Stomach (tissue), 9 donors: Measurements from ENCODE around the gene GABBR1. TPM values are rescaled to one million over a fixed set of nuclear protein-coding genes. Genes with fewer than 3 reads are reported as not detected.

Experiments used
- DNase-seq, 2 donors: peaks; one replicate each; pipeline versions ENCODE4 v3.0.0 to v3.0.0-alpha.2; 2013 to 2019
- H3K27ac ChIP-seq, 5 donors: fragments of 200-600 bp in 4 of 5; sonication (generic) in 4 of 5; one replicate each; pipeline ENCODE4 v1.5.1; 2013 to 2019; ENCODE audit warnings: mild to moderate bottlenecking in 1 of 5, moderate library complexity in 1 of 5
- H3K27me3 ChIP-seq, 3 donors: fragments of 200-600 bp; sonication (generic); one replicate each; pipeline ENCODE4 v1.5.1; 2017 to 2019; ENCODE audit warnings: mixed run types in 1 of 3
- H3K36me3 ChIP-seq, 4 donors: fragments of 200-600 bp; sonication (generic); 1 replicate in 3 of 4; 2 replicates in 1 of 4; pipeline ENCODE4 v1.5.1; 2016 to 2019
- H3K4me1 ChIP-seq, 4 donors: fragments of 200-600 bp; sonication (generic); one replicate each; pipeline ENCODE4 v1.5.1; 2016 to 2019
- H3K4me3 ChIP-seq, 4 donors: fragments of 200-600 bp; sonication (generic) in 3 of 4; one replicate each; pipeline ENCODE4 v1.5.1; 2016 to 2019; ENCODE audit warnings: mild to moderate bottlenecking in 1 of 4
- H3K9me3 ChIP-seq, 4 donors: fragments of 200-600 bp; sonication (generic); one replicate each; pipeline ENCODE4 v1.5.1; 2016 to 2019
- CTCF ChIP-seq, 7 experiments: fragments of 450-650 bp in 4 of 7; fragments of 200-600 bp in 3 of 7; sonication (generic) in 3 of 7; IDR thresholded peaks; one replicate each; pipeline ENCODE4 v1.5.1; 2016 to 2019; ENCODE audit warnings: antibody characterized with exemption in 7 of 7, control low read depth in 2 of 7, mild to moderate bottlenecking in 1 of 7
- EP300 ChIP-seq: sonication (generic); formaldehyde crosslinking; IDR thresholded peaks from one replicate; pipeline ENCODE4 v1.6.1; 2017; ENCODE audit warnings: antibody characterized with exemption
- POLR2A ChIP-seq, 4 donors: fragments of 450-650 bp; IDR thresholded peaks; one replicate each; pipeline ENCODE4 v1.6.1; 2016; ENCODE audit warnings: antibody characterized with exemption in 4 of 4, control low read depth in 2 of 4, mild to moderate bottlenecking in 1 of 4, moderate library complexity in 1 of 4
- POLR2AphosphoS5 ChIP-seq, 3 donors: sonication (generic); formaldehyde crosslinking; IDR thresholded peaks; one replicate each; pipeline ENCODE4 v1.6.1; 2016; ENCODE audit warnings: antibody characterized with exemption in 3 of 3
- WGBS, 5 donors: extraction: QIAGEN DNeasy Blood & Tissue Kit in 3 of 5; methylation state at CpG; one replicate each; pipeline versions ENCODE4 v1.1.5 to v1.1.7; 2013 to 2018; 5-methylcytosine and 5-hydroxymethylcytosine counted together
- intact Hi-C: fragments of 100-400 bp; cut with DNase I; formaldehyde crosslinking; loops from one replicate; pipeline ENCODE4 v1.15.1; 2023; ENCODE audit warnings: low total_unique reads
- polyA plus RNA-seq, 3 donors: library from polyadenylated mRNA; stranded (reverse); fragments of 200-250 nt; gene quantifications; one replicate each; pipeline ENCODE4 v1.2.3, GENCODE V29; 2013
- total RNA-seq, 5 donors: library from RNA; depleted of rRNA; stranded (reverse); fragments of >200 nt; gene quantifications; one replicate each; pipeline versions ENCODE4 v1.1.0 to v1.2.3, GENCODE V29; 2014 to 2016
- donor health status: healthy with polysubstance abuse.
- donor health status: Bipolar disorder and iron deficiency.
- donor health status: healthy.

GABBR1 gene
- total and polyA plus RNA-seq, 8 donors = 4.5 to 101 (median 29.8) TPM

- Histone ChIP-seq H3K27me3 (no peaks in the 10 kb centered on the region), H3K4me3 (no peak overlapping the region), H3K36me3 (no peaks in the 10 kb centered on the region), H3K27ac (no peak overlapping the region), H3K4me1 (no peaks in the 10 kb centered on the region), H3K9me3 (no peaks in the 10 kb centered on the region)
- DNase-seq = no peak
- TF ChIP-seq EP300 (no peak), POLR2AphosphoS5 (IDR thresholded peaks at IDR 0.05) (no peak), POLR2A (IDR thresholded peaks at IDR 0.05) (no peak), CTCF (IDR thresholded peaks at IDR 0.05) (no peak)
- intact Hi-C loops = no loop called here
- 29 to 83% (median 55%) methylated on average over 1 to 2 of the region's 2 CpGs for WGBS, 5 donors
Measured at GRCh38 chr6:29532320-29532951, 100.5 kb downstream of the GABBR1 start.

- DNase-seq = no peak
- no peaks in the 10 kb centered on the region for H3K27me3 ChIP-seq
- H3K4me3 ChIP-seq = no peak overlapping the region
- no peaks in the 10 kb centered on the region for H3K9me3 ChIP-seq
- intact Hi-C loops = no loop called here
- WGBS, 5 donors = 39 to 70% (median 62%) methylated on average over 3 of the region's 3 CpGs
- H3K36me3 ChIP-seq = no peaks in the 10 kb centered on the region
- no peaks in the 10 kb centered on the region for H3K4me1 ChIP-seq
- TF ChIP-seq POLR2AphosphoS5 (IDR thresholded peaks at IDR 0.05) (no peak), EP300 (no peak), CTCF (IDR thresholded peaks at IDR 0.05) (no peak), POLR2A (IDR thresholded peaks at IDR 0.05) (no peak)
- H3K27ac ChIP-seq = no peak overlapping the region
Measured at GRCh38 chr6:29531668-29532067, 101.3 kb downstream of the GABBR1 start.

- H3K4me3 ChIP-seq = no peak overlapping the region
- no peak overlapping the region for H3K27ac ChIP-seq
- no peaks in the 10 kb centered on the region for H3K9me3 ChIP-seq
- no peaks in the 10 kb centered on the region for H3K27me3 ChIP-seq
- H3K36me3 ChIP-seq = no peaks in the 10 kb centered on the region
- DNase-seq = no peak
- 59 to 81% (median 75%) methylated on average over 2 of the region's 2 CpGs; no CpG with 5 or more reads in 1 of the 5 donors for WGBS, 5 donors
- intact Hi-C loops = no loop called here
- no peak for TF ChIP-seq EP300
- TF ChIP-seq POLR2AphosphoS5 (IDR thresholded peaks at IDR 0.05) = no peak
- no peak for TF ChIP-seq CTCF (IDR thresholded peaks at IDR 0.05)
- no peak for TF ChIP-seq POLR2A (IDR thresholded peaks at IDR 0.05)
- H3K4me1 ChIP-seq = no peaks in the 10 kb centered on the region
Measured at GRCh38 chr6:29530671-29531310, 102.2 kb downstream of the GABBR1 start.

- Histone ChIP-seq H3K9me3 (no peaks in the 10 kb centered on the region), H3K27me3 (no peaks in the 10 kb centered on the region), H3K4me1 (no peaks in the 10 kb centered on the region), H3K4me3 (no peak overlapping the region), H3K27ac (no peak overlapping the region), H3K36me3 (no peaks in the 10 kb centered on the region)
- intact Hi-C loops = no loop called here
- DNase-seq = no peak
- TF ChIP-seq EP300 = no peak
- TF ChIP-seq CTCF (IDR thresholded peaks at IDR 0.05) = no peak
- TF ChIP-seq POLR2A (IDR thresholded peaks at IDR 0.05) = no peak
- no peak for TF ChIP-seq POLR2AphosphoS5 (IDR thresholded peaks at IDR 0.05)
- 77 to 95% (median 86%) methylated on average over 2 to 3 of the region's 3 CpGs for WGBS, 5 donors
Measured at GRCh38 chr6:29529956-29530355, 103.0 kb downstream of the GABBR1 start.
